Upper lobe of left lung (tissue), 6 donors: ENCODE measurements around the gene TCP11. TPM values are rescaled to one million over a fixed set of nuclear protein-coding genes. Genes with fewer than 3 reads are reported as not detected.
A peak's percentile ranks its signal among the peaks of the same experiment; 100 is the strongest.

Experiments used
- ATAC-seq, 2 donors: fragments of 200-7000 bp; cut with Tn5 transposase; one replicate each; pipeline ENCODE4 v1.9.1; 2022; ENCODE audit warnings: mild to moderate bottlenecking in 2 of 2, moderate library complexity in 2 of 2; ENCODE audit not compliant: low FRiP score in 2 of 2
- DNase-seq, 2 donors: peaks; one replicate each; pipeline ENCODE4 v3.0.0-alpha.2; 2019 to 2020
- H3K27ac ChIP-seq, 4 donors: fragments of 200-600 bp; sonication (generic); one replicate each; pipeline ENCODE4 v1.5.1; 2016 to 2019
- H3K27me3 ChIP-seq, 4 donors: fragments of 200-600 bp; sonication (generic); one replicate each; pipeline ENCODE4 v1.5.1; 2017 to 2019
- H3K36me3 ChIP-seq, 4 donors: fragments of 200-600 bp; sonication (generic); one replicate each; pipeline ENCODE4 v1.5.1; 2016 to 2019
- H3K4me1 ChIP-seq, 4 donors: fragments of 200-600 bp; sonication (generic); one replicate each; pipeline ENCODE4 v1.5.1; 2018 to 2019
- H3K4me3 ChIP-seq, 4 donors: fragments of 200-600 bp; sonication (generic); one replicate each; pipeline ENCODE4 v1.5.1; 2017 to 2019; ENCODE audit warnings: mild to moderate bottlenecking in 2 of 4, moderate library complexity in 1 of 4
- H3K9me3 ChIP-seq, 4 donors: fragments of 200-600 bp; sonication (generic); one replicate each; pipeline ENCODE4 v1.5.1; 2018 to 2019
- CTCF ChIP-seq, 6 experiments: fragments of 450-650 bp in 4 of 6; fragments of 200-600 bp in 2 of 6; sonication (generic) in 2 of 6; IDR thresholded peaks; one replicate each; pipeline ENCODE4 v1.5.1; 2016 to 2019; ENCODE audit warnings: antibody characterized with exemption in 6 of 6
- EP300 ChIP-seq, 4 donors: sonication (generic); formaldehyde crosslinking; IDR thresholded peaks; one replicate each; pipeline ENCODE4 v1.5.1; 2017; ENCODE audit warnings: antibody characterized with exemption in 4 of 4, control low read depth in 2 of 4
- POLR2A ChIP-seq, 4 donors: fragments of 450-650 bp; IDR thresholded peaks; one replicate each; pipeline ENCODE4 v1.5.1; 2016 to 2017; ENCODE audit warnings: antibody characterized with exemption in 4 of 4, mild to moderate bottlenecking in 2 of 4
- POLR2AphosphoS5 ChIP-seq, 2 donors: sonication (generic); formaldehyde crosslinking; IDR thresholded peaks; one replicate each; pipeline ENCODE4 v1.5.1; 2017; ENCODE audit warnings: antibody characterized with exemption in 2 of 2
- WGBS, 2 donors: methylation state at CpG; one replicate each; pipeline ENCODE4 v1.1.5; 2017 to 2018; 5-methylcytosine and 5-hydroxymethylcytosine counted together
- total RNA-seq, 6 donors: library from RNA; depleted of rRNA in 4 of 6; stranded (reverse); fragments of >200 nt in 4 of 6; gene quantifications; one replicate each; pipeline versions ENCODE4 v1.1.0 to v1.2.1, GENCODE V29; 2016 to 2021
- donor health status: DM: no; HTN: no; CAD: no; lungs with moderate emphysema.
- donor health status: DM: no; HTN: yes; CAD: no; lungs with severe emphysema.

TCP11 gene
- total RNA-seq, 6 donors from 2014 or later, result 0.30 to 0.89 (median 0.46) TPM; not detected in 3

DNA sequence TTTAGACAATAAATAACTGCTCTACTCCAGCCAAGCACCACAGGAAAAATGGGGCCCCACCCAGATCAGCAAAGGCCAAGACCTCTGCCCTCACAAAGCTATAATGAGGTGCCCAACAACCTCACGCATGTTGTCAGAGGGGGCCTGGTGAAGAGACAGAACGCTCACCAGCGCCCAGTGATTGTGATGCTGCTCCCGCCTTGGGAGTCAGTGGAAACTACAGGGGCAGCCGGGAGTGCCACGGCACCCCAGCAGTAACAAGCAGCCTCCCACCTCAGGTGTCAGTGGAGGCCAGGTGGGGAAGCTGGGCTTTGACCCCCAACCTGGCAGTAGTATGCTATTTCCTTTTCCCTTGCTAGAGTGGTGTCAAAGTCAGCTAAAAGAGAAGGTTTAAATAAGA lies 47.4 kb downstream of the TCP11 start:
- ATAC-seq (no peak), DNase-seq (no peak)
- WGBS, 2 donors, result 72 to 100% methylated on average over 1 to 6 of the region's 6 CpGs
- Histone ChIP-seq H3K4me1 (peaks cover 0 to 31% (median 17%) of the 10 kb centered on the region in 4 donors), H3K27ac (peak overlapping the region in 2 of 4 donors; percentile 27 to 37), H3K4me3 (no peak overlapping the region), H3K36me3 (peaks cover 2 to 23% (median 15%) of the 10 kb centered on the region in 4 donors), H3K27me3 (no peaks in the 10 kb centered on the region), H3K9me3 (no peaks in the 10 kb centered on the region)
- TF ChIP-seq POLR2A (IDR thresholded peaks at IDR 0.05) (no peak), CTCF (IDR thresholded peaks at IDR 0.05) (no peak), EP300 (IDR thresholded peaks at IDR 0.05) (no peak), POLR2AphosphoS5 (IDR thresholded peaks at IDR 0.05) (no peak)

DNA sequence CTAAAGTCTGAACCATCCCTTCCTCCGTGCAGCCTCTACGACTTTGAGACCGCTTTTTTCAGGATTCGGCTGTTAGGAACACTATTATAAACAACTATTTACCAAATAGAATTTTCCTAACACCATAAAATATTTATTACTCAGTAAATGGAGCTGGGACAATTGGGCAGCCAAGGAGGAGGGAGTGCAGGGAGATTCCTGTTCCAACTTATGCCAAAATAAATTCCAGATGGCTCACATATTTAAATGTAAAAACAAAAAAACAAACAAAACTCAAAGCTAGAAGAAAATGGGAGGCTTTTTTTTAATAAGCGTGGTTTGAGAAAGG lies 48.1 kb downstream of the TCP11 start:
- Histone ChIP-seq H3K4me3 (no peak overlapping the region), H3K27ac (peak overlapping the region in 3 of 4 donors; percentile 33 to 56 (median 54)), H3K9me3 (no peaks in the 10 kb centered on the region), H3K36me3 (peaks cover 2 to 30% (median 22%) of the 10 kb centered on the region in 4 donors), H3K27me3 (no peaks in the 10 kb centered on the region), H3K4me1 (peaks cover 6 to 31% (median 23%) of the 10 kb centered on the region in 4 donors)
- 76 to 84% methylated on average over 5 of the region's 5 CpGs for WGBS, 2 donors
- ATAC-seq (no peak), DNase-seq (no peak)
- TF ChIP-seq CTCF (IDR thresholded peaks at IDR 0.05) (no peak), EP300 (IDR thresholded peaks at IDR 0.05) (no peak), POLR2A (IDR thresholded peaks at IDR 0.05) (no peak), POLR2AphosphoS5 (IDR thresholded peaks at IDR 0.05) (no peak)

- Histone ChIP-seq H3K9me3 (no peaks in the 10 kb centered on the region), H3K27ac (peak overlapping the region; percentile 33 to 56 (median 46)), H3K4me1 (peaks cover 8 to 31% (median 26%) of the 10 kb centered on the region in 4 donors), H3K36me3 (peaks cover 3 to 35% (median 27%) of the 10 kb centered on the region in 4 donors), H3K27me3 (no peaks in the 10 kb centered on the region), H3K4me3 (no peak overlapping the region)
- DNase-seq (no peak), ATAC-seq (peak in 1 of 2 donors; percentile 16)
- no peak for TF ChIP-seq CTCF (IDR thresholded peaks at IDR 0.05)
- TF ChIP-seq POLR2A (IDR thresholded peaks at IDR 0.05), result no peak
- TF ChIP-seq EP300 (IDR thresholded peaks at IDR 0.05), result no peak
- TF ChIP-seq POLR2AphosphoS5 (IDR thresholded peaks at IDR 0.05), result no peak
- 78% methylated on average over 4 to 5 of the region's 5 CpGs for WGBS, 2 donors
Measured at GRCh38 chr6:35092362-35093117, 48.6 kb downstream of the TCP11 start.

DNA sequence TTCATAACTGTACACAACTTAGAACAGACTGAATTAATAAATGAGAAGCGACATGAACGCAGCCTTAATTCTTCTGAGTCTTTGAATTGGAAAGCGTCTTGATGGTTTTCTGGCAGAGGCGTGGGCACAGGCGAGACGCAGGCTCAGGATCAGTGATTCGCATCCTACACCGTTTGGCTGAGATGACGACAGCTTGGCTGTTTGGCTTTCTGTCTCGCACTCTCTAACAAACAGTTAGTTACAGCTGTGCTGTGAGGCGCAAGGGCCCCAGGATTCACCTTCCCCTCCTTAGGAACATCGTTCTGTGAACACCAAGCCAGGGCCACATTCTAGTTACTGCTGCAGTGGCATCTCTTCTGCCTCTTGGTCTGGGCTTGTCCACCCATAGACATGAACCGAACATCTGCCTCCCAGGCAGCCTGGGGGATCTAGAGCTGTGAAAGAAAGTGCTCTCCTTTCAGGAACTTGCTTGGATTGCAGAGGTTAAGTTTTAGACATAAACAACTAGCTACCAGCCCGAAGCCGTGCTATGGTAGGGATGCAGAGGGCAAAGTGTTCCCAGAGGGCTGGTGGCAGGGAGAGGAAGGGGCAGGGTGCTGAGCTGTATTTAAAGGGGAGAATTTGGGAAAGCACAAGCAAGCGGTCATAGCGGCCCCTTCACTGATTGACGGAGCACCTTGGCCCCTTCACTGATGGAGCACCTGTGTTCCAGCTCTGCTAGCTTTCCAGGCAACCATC lies 49.6 kb downstream of the TCP11 start:
- Histone ChIP-seq H3K4me1 (peaks cover 8 to 32% (median 26%) of the 10 kb centered on the region in 4 donors), H3K4me3 (no peak overlapping the region), H3K9me3 (no peaks in the 10 kb centered on the region), H3K27ac (peak overlapping the region in 2 of 4 donors; percentile 20 to 54), H3K36me3 (peaks cover 6 to 45% (median 37%) of the 10 kb centered on the region in 4 donors), H3K27me3 (no peaks in the 10 kb centered on the region)
- ATAC-seq, result peak in 1 of 2 donors; percentile 20
- no peak for DNase-seq
- WGBS, 2 donors, result 91 to 93% methylated on average over 16 to 18 of the region's 18 CpGs
- TF ChIP-seq POLR2A (IDR thresholded peaks at IDR 0.05), result no peak
- no peak for TF ChIP-seq CTCF (IDR thresholded peaks at IDR 0.05)
- no peak for TF ChIP-seq POLR2AphosphoS5 (IDR thresholded peaks at IDR 0.05)
- no peak for TF ChIP-seq EP300 (IDR thresholded peaks at IDR 0.05)
